HG03378 (cell line): ENCODE measurements around the gene TOMM40L.
"Not testable (repeated sequence)": the region's sequence is repeated elsewhere in the genome, so short reads cannot be mapped to it uniquely, and the experiment has no call there.

Experiments used
- ATAC-seq: cut with Tn5 transposase; IDR thresholded peaks from one replicate; pipeline ENCODE4 v1.9.1; 2021; ENCODE audit warnings: mild to moderate bottlenecking, moderate library complexity; ENCODE audit not compliant: unreplicated experiment

The TOMM40L gene

DNA sequence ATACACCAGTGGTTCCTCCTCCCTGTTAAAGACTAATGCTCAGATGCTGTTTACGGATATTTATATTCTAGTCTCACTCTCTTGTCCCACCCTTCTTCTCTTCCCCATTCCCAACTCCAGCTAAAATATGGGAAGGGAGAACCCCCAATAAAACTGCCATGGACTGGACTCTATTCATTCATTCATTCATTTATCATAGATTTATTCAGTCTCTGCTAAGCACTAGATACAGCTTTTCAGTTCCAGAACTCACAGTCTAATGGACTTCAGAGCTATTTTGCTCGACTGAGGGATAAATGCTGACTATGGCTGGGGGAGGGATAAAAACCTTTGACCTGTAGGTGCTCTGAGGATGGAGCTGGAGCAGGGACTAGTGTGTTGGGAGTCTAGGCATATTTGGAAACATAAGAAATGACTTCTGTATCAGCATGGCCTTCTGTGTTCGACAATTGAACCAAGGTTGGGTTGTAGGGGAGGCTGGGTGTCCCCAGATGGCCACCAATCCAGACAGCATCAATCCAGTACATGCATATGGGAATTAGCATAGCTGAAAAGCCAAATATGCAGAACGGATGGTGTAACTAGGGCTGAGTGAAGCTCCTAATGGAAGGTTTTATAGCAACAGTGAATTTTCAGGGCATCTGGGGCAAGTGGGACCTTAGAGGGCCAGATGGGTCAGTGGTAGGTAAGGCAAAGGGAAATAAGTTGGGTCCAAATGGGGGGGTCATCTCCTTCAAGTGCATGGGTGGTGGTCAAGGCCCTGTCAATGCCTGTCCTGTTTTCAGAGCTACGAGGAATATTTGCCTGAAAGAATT, 6.6 kb upstream of the TOMM40L start:
- ATAC-seq, result no peak

GRCh38 chr1:161220002-161220401, 5.9 kb upstream of the TOMM40L start:
- no peak for ATAC-seq

DNA sequence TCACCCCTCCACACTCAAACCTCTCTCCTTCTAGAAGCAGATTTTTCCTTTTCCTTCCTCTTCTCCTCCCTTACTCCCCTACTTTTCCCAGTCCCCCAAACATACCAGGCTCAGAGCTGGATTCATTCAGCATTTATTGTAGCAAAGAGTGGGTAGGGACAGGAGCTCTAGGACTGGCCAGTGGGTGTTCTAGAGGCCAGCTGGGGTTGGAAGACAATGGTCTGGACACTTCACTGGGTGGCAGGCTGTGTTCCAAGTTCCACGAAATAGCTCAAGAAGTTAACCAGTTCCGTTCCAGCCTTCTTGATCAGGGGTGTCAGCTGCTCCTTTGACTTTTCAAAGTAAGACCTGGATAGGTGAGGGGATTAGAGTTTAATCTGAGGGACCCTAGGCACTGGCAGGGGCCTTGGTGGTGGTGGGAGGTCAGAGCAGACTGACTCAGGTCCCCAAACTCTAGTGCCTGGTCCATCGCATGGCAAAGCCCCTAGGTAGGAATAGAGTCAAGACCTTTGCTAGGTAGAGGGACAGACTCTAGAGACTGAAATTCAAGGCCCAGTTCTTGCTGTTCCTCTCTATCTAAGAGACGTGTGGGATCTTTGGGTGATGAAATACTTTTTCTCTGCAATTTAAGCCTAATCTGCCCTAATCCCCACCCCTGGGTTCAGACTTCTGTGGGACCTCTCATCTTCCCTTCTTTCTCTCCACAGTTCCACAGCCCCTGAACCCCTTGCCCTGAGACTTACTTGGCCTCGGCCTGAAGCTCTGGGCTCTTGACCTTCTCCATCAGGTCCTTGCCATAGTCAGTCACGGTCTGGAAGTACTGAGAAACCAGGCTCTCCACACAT, 3.5 kb upstream of the TOMM40L start:
- ATAC-seq, result no peak

GRCh38 chr1:161223805-161224694, 1.8 kb upstream of the TOMM40L start:
- ATAC-seq, result no peak

DNA sequence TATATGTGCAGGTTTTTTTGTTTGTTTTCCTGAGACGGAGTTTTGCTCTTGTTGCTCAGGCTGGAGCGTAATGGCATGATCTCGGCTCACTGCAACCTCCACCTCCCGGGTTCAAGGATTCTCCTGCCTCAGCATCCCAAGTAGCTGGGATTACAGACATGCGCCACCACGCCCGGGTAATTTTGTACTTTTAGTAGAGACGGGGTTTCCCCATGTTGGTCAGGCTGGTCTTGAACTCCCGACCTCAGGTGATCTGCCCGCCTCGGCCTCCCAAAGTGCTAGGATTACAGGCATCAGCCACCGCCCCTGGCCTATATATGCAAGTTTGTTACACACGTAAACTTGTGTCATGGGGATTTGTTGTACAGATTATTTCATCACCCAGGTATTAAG, 1.2 kb upstream of the TOMM40L start:
- not testable (repeated sequence) for ATAC-seq

DNA sequence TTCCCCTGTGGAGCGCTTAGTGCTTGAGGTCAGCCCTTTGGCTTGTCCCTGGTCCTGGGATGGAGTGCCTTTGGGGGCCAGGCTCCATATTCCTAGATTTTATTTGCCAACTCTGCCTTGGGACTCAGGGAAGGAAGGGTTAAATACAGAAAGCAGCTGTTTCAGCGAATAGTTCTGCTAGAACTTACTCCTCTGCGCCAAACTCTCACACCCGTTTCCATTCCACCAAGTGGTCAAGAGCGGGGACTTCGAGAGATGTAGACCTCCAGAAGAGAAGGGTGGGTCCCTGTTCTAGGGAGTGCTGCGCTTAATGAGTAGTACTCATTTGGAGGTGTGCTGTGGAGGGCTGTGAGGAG, 704 bp upstream of the TOMM40L start:
- ATAC-seq, result no peak

- no peak for ATAC-seq
Observed at GRCh38 chr1:161226320-161226711, 456 bp downstream of the TOMM40L start.

DNA sequence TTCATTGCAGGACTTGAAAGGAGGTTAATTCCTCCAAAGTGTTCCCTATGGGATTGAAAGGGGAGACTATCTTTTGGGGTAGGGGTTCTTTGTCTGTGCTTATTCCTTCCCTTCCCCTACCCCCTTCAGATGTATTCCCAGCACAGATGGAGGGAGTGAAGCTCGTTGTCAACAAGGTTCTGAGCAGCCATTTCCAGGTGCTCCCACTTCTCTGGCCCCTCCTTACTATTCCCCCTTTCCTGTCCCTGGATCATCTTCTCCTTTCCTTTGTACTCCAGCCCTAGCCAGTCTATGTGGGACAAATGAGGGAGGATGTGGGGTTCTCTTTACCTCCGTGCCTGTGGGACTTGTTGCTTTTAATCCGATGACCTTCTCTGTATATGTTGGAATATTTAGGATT, 899 bp downstream of the TOMM40L start:
- ATAC-seq, result no peak

GRCh38 chr1:161227196-161227871, 1.5 kb downstream of the TOMM40L start:
- peak; percentile 39 for ATAC-seq

DNA sequence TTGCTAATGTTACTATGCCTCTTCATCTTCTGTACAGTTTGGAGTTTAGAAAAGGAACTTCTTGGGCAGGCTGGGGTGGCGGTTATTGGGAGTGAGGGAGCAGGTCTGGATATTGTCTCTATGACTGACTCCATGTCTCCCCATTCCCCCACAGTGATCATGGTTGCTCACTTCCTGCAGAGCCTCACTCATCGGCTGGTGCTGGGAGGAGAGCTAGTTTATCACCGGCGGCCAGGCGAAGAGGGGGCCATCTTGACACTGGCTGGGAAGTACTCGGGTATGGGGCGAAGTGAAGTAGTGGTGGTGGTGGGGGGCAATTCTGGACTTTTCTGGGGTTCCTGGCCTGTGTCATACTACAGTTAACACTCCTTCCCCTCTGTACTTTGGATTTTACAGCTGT, 2.2 kb downstream of the TOMM40L start:
- no peak for ATAC-seq

DNA sequence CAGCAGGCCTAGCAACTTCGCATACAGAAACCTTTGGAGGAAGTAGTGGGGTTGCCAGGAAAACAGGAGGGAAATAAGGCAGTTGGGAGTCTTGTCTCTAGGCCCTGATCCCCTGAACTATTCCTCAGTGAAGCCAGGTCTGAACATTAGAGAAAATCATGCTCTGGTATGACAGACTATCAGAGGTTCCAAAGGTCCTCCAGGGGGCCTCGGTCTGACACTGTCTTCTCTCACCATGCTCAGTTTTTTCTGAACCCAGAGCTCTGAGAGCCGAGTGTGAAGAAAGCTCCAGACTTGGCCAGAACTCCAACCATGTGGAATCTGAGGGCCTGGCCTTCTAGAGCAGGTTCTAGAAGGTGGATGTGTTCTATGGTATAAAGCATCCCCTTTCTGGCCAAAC, 4.0 kb downstream of the TOMM40L start:
- ATAC-seq, result no peak

DNA sequence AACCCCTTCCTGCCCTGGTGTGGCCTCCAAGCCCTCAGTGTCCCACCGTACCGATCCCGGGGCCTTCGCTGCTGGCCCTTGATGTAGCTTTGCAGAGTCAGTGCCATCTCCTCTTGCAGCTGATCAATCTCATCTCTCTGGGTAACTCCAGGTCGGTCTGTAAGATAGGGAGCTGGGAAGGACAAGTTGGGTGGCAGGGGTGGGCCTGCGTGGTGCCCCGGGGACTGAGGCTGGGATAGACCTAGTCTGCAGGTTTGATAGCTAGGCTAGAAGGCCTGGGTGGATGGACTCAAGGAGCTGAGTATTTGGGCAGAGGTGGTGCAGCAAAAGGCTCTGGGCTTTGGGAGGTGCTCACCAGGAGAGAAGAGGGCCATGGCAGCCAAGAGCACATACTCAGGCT, 4.9 kb downstream of the TOMM40L start:
- no peak for ATAC-seq

DNA sequence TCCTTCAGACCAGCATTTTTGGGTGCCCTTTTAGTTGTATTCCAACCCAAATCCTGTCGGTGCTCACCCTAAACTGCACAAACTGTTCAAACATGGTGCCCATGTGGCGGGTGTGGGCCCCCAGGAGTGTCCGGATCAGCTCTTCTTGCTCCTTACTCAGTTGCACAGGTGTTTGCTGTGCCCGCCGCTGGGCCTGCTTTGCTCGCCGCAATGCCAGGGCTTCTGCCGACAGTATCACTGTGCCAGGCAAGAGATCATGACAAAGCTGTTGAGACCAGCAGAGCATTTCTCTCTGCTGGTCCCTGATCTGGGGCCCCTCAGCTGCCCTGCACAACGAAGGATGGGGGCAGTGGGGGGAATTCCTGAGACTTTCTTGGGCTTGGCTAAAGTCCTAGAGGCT, 7.2 kb downstream of the TOMM40L start:
- no peak for ATAC-seq

- no peak for ATAC-seq
Observed at GRCh38 chr1:161235957-161236775, 10.3 kb downstream of the TOMM40L start.

DNA sequence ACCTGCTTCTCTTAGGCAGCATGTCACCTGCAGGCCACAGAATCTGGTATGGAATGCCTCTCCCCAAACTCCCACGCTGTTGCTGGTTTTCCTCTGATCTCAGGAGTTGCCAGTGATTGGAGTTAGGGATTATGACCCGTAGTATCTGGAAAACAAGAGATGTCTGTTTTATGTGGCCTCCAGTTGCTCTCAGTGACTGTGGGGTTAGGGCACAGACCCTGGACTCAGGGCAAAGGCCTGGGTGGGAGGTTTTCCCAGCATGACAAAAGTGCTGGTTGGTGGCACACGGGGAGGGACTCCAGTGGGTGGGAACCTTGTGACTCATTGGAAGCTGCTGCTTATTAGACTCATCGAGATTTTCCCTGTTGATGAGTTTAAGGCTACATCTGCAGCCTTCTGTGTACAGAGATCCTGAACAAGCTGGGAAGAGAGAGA, 12.2 kb downstream of the TOMM40L start, which contains the start of gene NR1I3:
TSS of gene NR1I3 (minus strand) at position 165 of the 435 bp plus-strand sequence. CDS start 1,638 bp downstream, outside the sequence.
- no peak for ATAC-seq

- ATAC-seq, result no peak
Observed at GRCh38 chr1:161241682-161242081, 15.8 kb downstream of the TOMM40L start.

DNA sequence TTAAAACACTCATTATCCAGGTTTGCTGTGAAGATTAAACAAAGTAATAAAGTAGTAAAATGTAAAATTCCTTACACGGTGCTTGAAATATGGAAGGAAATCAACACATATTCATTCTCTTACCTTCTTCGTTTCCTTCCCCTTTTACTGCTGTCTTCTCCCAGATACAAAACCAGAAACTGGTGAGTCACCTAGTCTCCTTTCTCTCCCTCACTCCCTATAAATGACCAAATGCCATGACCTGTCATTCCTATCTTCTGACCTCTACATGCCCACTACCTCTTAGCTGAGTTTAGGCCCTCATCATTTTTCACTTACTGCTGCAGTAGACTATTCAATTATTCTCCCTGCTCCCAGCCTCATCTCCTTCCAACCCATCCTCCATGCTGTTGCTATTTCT, 16.5 kb downstream of the TOMM40L start:
- ATAC-seq, result no peak

- no peak for ATAC-seq
Observed at GRCh38 chr1:161244888-161245287, 19.0 kb downstream of the TOMM40L start.

- not testable (repeated sequence) for ATAC-seq
Observed at GRCh38 chr1:161250100-161250499, 24.2 kb downstream of the TOMM40L start.

DNA sequence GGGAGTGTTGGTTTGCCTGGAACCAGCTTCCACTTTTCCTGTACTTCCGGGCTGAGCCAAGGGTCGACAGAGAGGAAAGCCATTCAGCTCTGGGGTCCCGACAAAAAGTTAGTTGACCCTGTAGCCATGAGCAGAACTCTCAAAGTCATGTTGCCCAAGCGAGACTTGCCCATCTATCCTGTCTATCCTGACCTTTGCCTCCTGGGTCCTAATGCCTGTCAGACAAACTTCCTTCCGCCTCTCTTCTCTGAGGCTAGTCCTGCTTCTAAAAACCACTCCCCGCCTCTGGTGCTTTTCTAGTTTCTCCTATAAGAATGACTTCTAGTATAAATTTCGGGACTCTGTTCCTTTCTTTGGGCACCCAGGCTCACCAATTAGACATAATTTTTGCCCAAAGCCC, 25.0 kb downstream of the TOMM40L start:
- ATAC-seq, result no peak
